NCI-H2196 treated with DMSO at 0.1 percent for 48 hours (cell line): ENCODE measurements around the gene CPO.
"Not testable (repeated sequence)": the region's sequence is repeated elsewhere in the genome, so short reads cannot be mapped to it uniquely, and the experiment has no call there.

Source experiments
- DNase-seq: peaks from one replicate; lab custom pipeline; 2025; ENCODE audit not compliant: unreplicated experiment; lab: John Stamatoyannopoulos, UW

Gene CPO

GRCh38 chr2:206939340-206939739, at the start of gene CPO:
Gene CPO (plus strand): TSS chr2:206939518. CDS start chr2:206939600, 82 bp downstream.
- DNase-seq: no peak

- DNase-seq: no peak
Measured at GRCh38 chr2:206890179-206890578, 49.1 kb upstream of the CPO start.

GRCh38 chr2:206890926-206891325, 48.4 kb upstream of the CPO start:
- DNase-seq: no peak

- DNase-seq: no peak
Measured at GRCh38 chr2:206915121-206915520, 24.2 kb upstream of the CPO start.

- DNase-seq: no peak
Measured at GRCh38 chr2:206918263-206918662, 21.1 kb upstream of the CPO start.

GRCh38 chr2:206920310-206920709, 19.0 kb upstream of the CPO start:
- no peak for DNase-seq

- no peak for DNase-seq
Measured at GRCh38 chr2:206920951-206921350, 18.4 kb upstream of the CPO start.

GRCh38 chr2:206921529-206921928, 17.8 kb upstream of the CPO start:
- DNase-seq: no peak

- no peak for DNase-seq
Measured at GRCh38 chr2:206935991-206936842, 3.1 kb upstream of the CPO start.

- DNase-seq: no peak
Measured at GRCh38 chr2:206936843-206937230, 2.5 kb upstream of the CPO start.

- no peak for DNase-seq
Measured at GRCh38 chr2:206937555-206937954, 1.8 kb upstream of the CPO start.

GRCh38 chr2:206940546-206940945, 1.2 kb downstream of the CPO start:
- DNase-seq: no peak

GRCh38 chr2:206942592-206943478, 3.5 kb downstream of the CPO start:
- no peak for DNase-seq

GRCh38 chr2:206953404-206953803, 14.1 kb downstream of the CPO start:
- not testable (repeated sequence) for DNase-seq

GRCh38 chr2:206955253-206955652, 15.9 kb downstream of the CPO start:
- DNase-seq: no peak

- no peak for DNase-seq
Measured at GRCh38 chr2:206958261-206958660, 18.9 kb downstream of the CPO start.

- no peak for DNase-seq
Measured at GRCh38 chr2:206962966-206963365, 23.6 kb downstream of the CPO start.

- DNase-seq: no peak
Measured at GRCh38 chr2:206968134-206969086, 29.1 kb downstream of the CPO start.

GRCh38 chr2:206969192-206969591, 29.9 kb downstream of the CPO start:
- DNase-seq: no peak

GRCh38 chr2:206970589-206971360, 31.5 kb downstream of the CPO start:
- no peak for DNase-seq
